Measurements from ENCODE around the gene SEZ6.

GRCh38 chr17:28950752-28951427, 54.9 kb downstream of the SEZ6 start:
- TF ChIP-seq CTCF (IDR thresholded peaks at IDR 0.05) (no peak), EP300 (IDR thresholded peaks at IDR 0.05) (no peak), PHF8 (IDR thresholded peaks at IDR 0.05; ENCODE audit: borderline replicate concordance, low read depth) (peak; percentile 52; the same call in 1 of the 2 replicates), NR3C1 (IDR thresholded peaks at IDR 0.05) (no peak)
